Mesendoderm (in vitro differentiated cells): ENCODE data around the gene BLACAT1.

Experiments used
- DNase-seq: peaks from one replicate; pipeline ENCODE4 v3.0.0; 2013
- H2AK5ac ChIP-seq: 2 replicates; pipeline ENCODE4 v1.6.1; 2013; ENCODE audit warnings: low read length, inconsistent platforms
- H2BK120ac ChIP-seq: 2 replicates; pipeline ENCODE4 v1.6.1; 2013; ENCODE audit warnings: low read depth, mild to moderate bottlenecking, low read length, moderate library complexity, mixed read lengths
- H2BK15ac ChIP-seq: replicated peaks from 2 replicates; pipeline ENCODE4 v1.6.1; 2013; ENCODE audit warnings: low read depth, mild to moderate bottlenecking, moderate library complexity
- H2BK5ac ChIP-seq: 2 replicates; pipeline ENCODE4 v1.6.1; 2013; ENCODE audit warnings: low read length, inconsistent platforms
- H3K18ac ChIP-seq: 2 replicates; pipeline ENCODE4 v1.6.1; 2013; ENCODE audit warnings: mild to moderate bottlenecking, low read length, mixed read lengths
- H3K23ac ChIP-seq: one replicate; pipeline ENCODE4 v1.6.1; 2013; ENCODE audit warnings: low read length
- H3K27ac ChIP-seq: 2 replicates; pipeline ENCODE4 v1.5.1; 2013; ENCODE audit warnings: low read depth, mild to moderate bottlenecking, inconsistent platforms, low read length, moderate library complexity
- H3K27me3 ChIP-seq: 2 replicates; pipeline ENCODE4 v1.6.1; 2013; ENCODE audit warnings: low read length, control low read depth, mild to moderate bottlenecking, inconsistent platforms; ENCODE audit not compliant: insufficient read depth, poor library complexity
- H3K36me3 ChIP-seq: 2 replicates; pipeline ENCODE4 v1.6.1; 2013; ENCODE audit warnings: low read length, inconsistent platforms; ENCODE audit not compliant: control insufficient read depth, insufficient read depth
- H3K4ac ChIP-seq: one replicate; pipeline ENCODE4 v1.6.1; 2013; ENCODE audit warnings: low read depth, mild to moderate bottlenecking, low read length, moderate library complexity
- H3K4me1 ChIP-seq: 2 replicates; pipeline ENCODE4 v1.6.1; 2013; ENCODE audit warnings: low read depth, low read length, inconsistent platforms; ENCODE audit not compliant: control insufficient read depth
- H3K4me2 ChIP-seq: 2 replicates; pipeline ENCODE4 v1.6.1; 2013; ENCODE audit warnings: low read length
- H3K4me3 ChIP-seq: 2 replicates; pipeline ENCODE4 v1.5.1; 2013; ENCODE audit warnings: mild to moderate bottlenecking, low read length
- H3K56ac ChIP-seq: one replicate; pipeline ENCODE4 v1.6.1; 2013; ENCODE audit warnings: low read length
- H3K79me1 ChIP-seq: 2 replicates; pipeline ENCODE4 v1.6.1; 2013; ENCODE audit warnings: low read length, inconsistent platforms
- H3K79me2 ChIP-seq: 2 replicates; pipeline ENCODE4 v1.6.1; 2013; ENCODE audit warnings: mild to moderate bottlenecking, low read length; ENCODE audit not compliant: control insufficient read depth, insufficient read depth
- H3K9ac ChIP-seq: 2 replicates; pipeline ENCODE4 v1.6.1; 2013; ENCODE audit warnings: low read length, inconsistent platforms
- H4K5ac ChIP-seq: one replicate; pipeline ENCODE4 v1.6.1; 2013; ENCODE audit warnings: low read length
- H4K8ac ChIP-seq: one replicate; pipeline ENCODE4 v1.6.1; 2013; ENCODE audit warnings: low read depth, mild to moderate bottlenecking, control low read depth, low read length, moderate library complexity
- WGBS: extraction: QIAGEN DNeasy Blood & Tissue Kit; methylation state at CpG from one replicate; pipeline ENCODE4 v1.1.7; 2013; ENCODE audit warnings: low lambda C conversion rate, missing lambda C conversion rate; ENCODE audit not compliant: insufficient coverage; ENCODE audit errors: extremely low coverage; 5-methylcytosine and 5-hydroxymethylcytosine counted together

The BLACAT1 gene

DNA sequence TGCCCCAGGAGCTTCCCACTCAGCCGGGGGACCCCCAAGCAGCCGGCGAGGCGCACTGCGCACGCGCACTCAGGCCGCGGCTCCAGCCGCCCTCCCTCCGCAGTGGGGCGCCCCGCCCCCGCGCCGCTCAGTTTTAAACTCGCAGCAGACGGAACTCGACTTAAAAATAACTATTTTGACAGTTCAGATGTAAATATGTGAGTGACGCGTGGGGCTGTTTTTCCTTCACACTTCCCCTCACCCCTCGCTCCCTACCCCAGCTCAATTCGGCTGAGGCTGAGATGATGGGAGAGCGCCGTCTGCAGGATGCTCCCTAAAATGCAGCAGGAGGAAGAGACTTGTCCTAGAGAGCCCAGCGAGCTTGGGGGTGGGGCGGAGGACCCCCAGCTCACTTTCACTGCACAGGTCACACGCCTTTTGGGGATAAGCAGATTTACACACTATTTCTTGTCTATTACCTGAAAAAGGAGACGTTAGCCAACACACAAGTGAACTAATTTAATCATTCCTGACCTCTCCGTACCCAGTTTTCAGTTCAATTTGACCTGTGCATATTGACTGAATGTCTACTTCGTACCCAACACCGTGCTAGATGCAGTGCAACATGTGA, 25.0 kb downstream of the BLACAT1 start:
- H3K27me3 ChIP-seq: peaks cover 3% of the 10 kb centered on the region
- peak overlapping the region; percentile 89 for H3K56ac ChIP-seq
- no peak overlapping the region for H3K18ac ChIP-seq
- no peak overlapping the region for H2BK120ac ChIP-seq
- no peaks in the 10 kb centered on the region for H3K36me3 ChIP-seq
- peaks cover 3% of the 10 kb centered on the region for H3K4me1 ChIP-seq
- H2AK5ac ChIP-seq: no peak overlapping the region
- no peaks in the 10 kb centered on the region for H3K79me2 ChIP-seq
- no peak overlapping the region for H3K27ac ChIP-seq
- no peak overlapping the region for H4K5ac ChIP-seq
- H3K4ac ChIP-seq: no peak overlapping the region
- H3K79me1 ChIP-seq: no peaks in the 10 kb centered on the region
- H3K4me2 ChIP-seq: peak overlapping the region; percentile 88
- no CpG with 5 or more reads among the region's 32 CpGs for WGBS
- peak overlapping the region; percentile 71 for H3K9ac ChIP-seq
- no peak overlapping the region for H3K23ac ChIP-seq
- peak overlapping the region; percentile 45 for H3K4me3 ChIP-seq
- H4K8ac ChIP-seq: no peak overlapping the region
- H2BK15ac ChIP-seq: no peak overlapping the region
- no peak overlapping the region for H2BK5ac ChIP-seq
- DNase-seq: peak; percentile 75

DNA sequence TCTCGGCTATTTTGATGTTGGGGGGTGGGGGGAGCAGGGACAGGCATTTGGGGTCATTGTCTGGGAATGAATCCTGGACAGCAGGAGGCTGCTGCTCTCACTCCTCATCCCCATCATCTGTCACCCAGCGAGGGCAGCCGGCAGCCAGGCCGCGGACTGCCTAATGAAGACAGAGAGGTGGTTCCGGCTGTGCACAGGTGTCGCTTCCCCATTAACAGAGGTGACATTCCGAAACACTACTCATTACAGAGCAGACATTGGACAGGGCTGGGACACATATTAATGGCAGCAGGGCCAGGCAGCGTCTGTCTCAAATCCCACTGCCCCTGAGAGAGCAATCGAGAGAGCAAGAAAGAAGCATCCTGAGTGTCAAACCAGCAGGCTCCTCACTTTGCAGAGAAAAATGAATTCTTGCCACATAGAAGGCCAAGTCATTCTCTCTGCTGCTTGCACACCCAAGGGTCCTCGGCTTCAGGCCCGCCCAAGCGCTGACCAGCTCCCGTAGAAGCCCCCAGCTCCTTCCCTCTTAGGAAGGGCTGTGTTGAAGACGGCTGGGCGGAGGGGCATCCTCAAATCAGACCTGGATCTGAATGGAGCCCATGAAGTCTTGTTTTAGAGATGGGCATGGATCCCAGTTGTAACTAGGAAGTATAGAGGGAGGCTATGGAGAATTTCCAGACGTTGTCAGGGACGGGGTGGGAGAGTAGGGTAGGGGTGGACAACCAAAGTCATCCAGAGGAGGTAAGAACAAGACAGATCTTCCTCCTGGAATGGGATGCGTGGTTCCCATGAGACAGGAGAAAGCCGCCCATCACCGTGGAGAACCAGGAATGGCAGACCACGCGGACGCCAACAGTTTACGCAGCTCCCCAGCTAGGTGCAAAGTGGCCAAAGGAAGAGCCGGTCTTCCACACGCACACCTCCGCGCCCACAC, 25.8 kb downstream of the BLACAT1 start:
- Histone ChIP-seq H3K4me2 (peak overlapping the region; percentile 88), H3K9ac (peak overlapping the region; percentile 71), H3K27ac (no peak overlapping the region), H3K27me3 (peaks cover 3% of the 10 kb centered on the region), H4K5ac (no peak overlapping the region), H3K36me3 (no peaks in the 10 kb centered on the region), H4K8ac (no peak overlapping the region), H3K56ac (peak overlapping the region; percentile 89), H3K23ac (no peak overlapping the region), H2BK5ac (no peak overlapping the region), H2AK5ac (no peak overlapping the region), H3K4me1 (peaks cover 3% of the 10 kb centered on the region), H3K18ac (no peak overlapping the region), H3K4ac (no peak overlapping the region), H2BK120ac (no peak overlapping the region), H3K4me3 (no peak overlapping the region), H2BK15ac (no peak overlapping the region), H3K79me2 (no peaks in the 10 kb centered on the region), H3K79me1 (no peaks in the 10 kb centered on the region)
- no CpG with 5 or more reads among the region's 29 CpGs for WGBS
- DNase-seq: no peak

DNA sequence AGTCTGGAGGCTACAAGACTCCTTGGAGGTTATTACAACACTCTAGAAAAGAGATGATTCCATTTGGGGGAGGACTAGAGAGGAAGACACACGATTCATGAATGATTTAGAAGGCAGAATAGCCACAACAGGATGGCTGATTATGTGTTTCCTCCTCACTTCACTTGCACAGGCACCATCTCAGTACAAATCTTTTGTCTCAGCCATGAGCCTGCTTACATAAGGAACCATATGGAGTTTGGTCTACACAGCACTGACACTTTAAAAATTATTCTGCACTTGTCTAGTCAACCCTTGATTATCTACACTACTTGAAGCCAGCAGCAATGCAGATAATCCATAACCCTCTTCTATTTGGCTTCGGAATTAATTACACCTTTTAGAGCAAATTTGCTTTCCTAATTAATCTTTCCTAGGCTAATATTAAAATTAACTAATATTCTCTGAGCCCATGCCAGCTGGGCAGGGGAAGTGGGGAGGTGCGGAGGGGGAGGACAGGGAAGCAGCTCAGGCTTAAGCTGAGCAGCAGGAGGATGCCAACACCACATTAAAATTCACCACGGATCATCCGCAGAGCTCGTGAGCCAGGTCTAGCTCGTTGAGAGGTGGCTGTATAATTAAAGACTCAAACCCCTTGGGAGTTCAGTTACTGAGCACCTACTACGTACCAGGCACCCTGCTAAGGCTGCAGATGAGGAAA, 30.8 kb downstream of the BLACAT1 start:
- H3K4me2 ChIP-seq: no peak overlapping the region
- no peak overlapping the region for H3K4ac ChIP-seq
- no peak overlapping the region for H4K5ac ChIP-seq
- H3K36me3 ChIP-seq: no peaks in the 10 kb centered on the region
- no peak overlapping the region for H3K9ac ChIP-seq
- H3K79me1 ChIP-seq: no peaks in the 10 kb centered on the region
- DNase-seq: no peak
- peaks cover 3% of the 10 kb centered on the region for H3K27me3 ChIP-seq
- no peaks in the 10 kb centered on the region for H3K4me1 ChIP-seq
- no peak overlapping the region for H3K23ac ChIP-seq
- H2AK5ac ChIP-seq: no peak overlapping the region
- H3K18ac ChIP-seq: no peak overlapping the region
- H4K8ac ChIP-seq: no peak overlapping the region
- H3K27ac ChIP-seq: no peak overlapping the region
- H3K56ac ChIP-seq: no peak overlapping the region
- H3K4me3 ChIP-seq: no peak overlapping the region
- no peak overlapping the region for H2BK15ac ChIP-seq
- no peak overlapping the region for H2BK120ac ChIP-seq
- no peaks in the 10 kb centered on the region for H3K79me2 ChIP-seq
- H2BK5ac ChIP-seq: no peak overlapping the region
- WGBS: no CpG with 5 or more reads among the region's 8 CpGs

DNA sequence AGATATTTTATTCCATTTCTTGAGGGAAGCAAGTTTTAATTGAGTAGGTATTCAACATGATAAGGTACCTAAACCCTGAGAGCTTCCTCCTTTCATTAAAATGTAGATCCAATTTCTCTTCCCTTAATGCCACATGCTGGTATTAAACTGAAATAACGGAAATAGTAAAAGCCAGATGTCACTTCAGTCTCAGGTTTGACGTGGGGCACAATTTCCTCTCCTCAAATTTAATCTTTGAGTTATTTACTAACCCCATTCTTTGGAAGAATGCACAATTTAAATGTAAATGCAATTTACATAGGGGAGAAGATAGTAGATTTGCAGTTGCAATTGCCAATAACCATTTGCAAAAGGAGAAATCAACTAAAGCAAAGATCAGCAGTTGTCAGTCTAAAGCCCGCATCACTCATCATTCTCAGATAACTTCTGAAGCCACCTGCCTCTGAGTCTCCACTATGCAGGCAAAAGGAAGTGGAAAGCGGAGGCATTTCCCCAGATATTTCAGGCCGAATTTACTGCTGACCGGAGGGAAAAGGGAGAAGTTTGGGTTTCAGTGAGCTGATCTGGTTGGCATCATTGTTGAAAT, 31.9 kb downstream of the BLACAT1 start:
- Histone ChIP-seq H4K8ac (no peak overlapping the region), H3K79me1 (no peaks in the 10 kb centered on the region), H2BK120ac (no peak overlapping the region), H3K56ac (no peak overlapping the region), H3K79me2 (no peaks in the 10 kb centered on the region), H3K4me3 (no peak overlapping the region), H2BK5ac (no peak overlapping the region), H3K9ac (no peak overlapping the region), H4K5ac (no peak overlapping the region), H3K23ac (no peak overlapping the region), H3K18ac (no peak overlapping the region), H2AK5ac (no peak overlapping the region), H3K36me3 (no peaks in the 10 kb centered on the region), H2BK15ac (no peak overlapping the region), H3K4me1 (no peaks in the 10 kb centered on the region), H3K27me3 (peaks cover 3% of the 10 kb centered on the region), H3K4ac (no peak overlapping the region), H3K4me2 (no peak overlapping the region), H3K27ac (no peak overlapping the region)
- DNase-seq: no peak
- WGBS: no CpG with 5 or more reads among the region's 6 CpGs

DNA sequence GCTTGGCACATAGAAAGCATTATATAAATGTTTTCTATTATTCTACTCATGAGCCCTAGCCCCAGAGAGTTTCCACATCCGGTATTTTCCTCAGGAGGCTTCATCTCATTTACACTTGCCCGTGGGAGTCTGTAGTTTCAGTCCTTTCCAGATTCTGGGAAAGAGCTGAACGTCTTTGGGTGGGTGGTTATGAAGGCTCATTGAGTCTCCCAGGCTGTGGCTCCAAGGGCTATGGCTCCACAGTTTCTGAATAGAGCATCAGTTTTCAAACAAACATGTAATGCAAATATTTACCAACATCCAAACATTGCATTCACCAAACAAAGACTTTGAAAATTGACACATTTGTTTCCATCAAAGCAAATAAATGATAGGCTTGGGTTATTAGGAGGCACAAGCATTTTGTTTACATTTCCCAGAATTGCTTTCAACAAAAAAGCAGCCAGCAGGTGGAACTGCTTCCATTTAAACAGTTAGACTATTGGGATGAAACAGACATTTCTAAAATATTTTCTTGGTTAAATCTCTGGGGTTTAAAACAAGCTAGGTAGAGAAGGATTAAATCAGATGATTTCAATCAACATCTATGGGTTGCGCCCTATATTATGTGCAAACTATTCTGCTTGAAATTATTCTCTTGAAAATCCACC, 32.7 kb downstream of the BLACAT1 start:
- Histone ChIP-seq H3K9ac (no peak overlapping the region), H3K23ac (no peak overlapping the region), H2BK120ac (no peak overlapping the region), H2AK5ac (no peak overlapping the region), H3K4me3 (no peak overlapping the region), H3K4ac (no peak overlapping the region), H4K5ac (no peak overlapping the region), H3K56ac (no peak overlapping the region), H3K79me2 (no peaks in the 10 kb centered on the region), H3K27me3 (no peaks in the 10 kb centered on the region), H3K27ac (no peak overlapping the region), H3K36me3 (no peaks in the 10 kb centered on the region), H3K79me1 (no peaks in the 10 kb centered on the region), H2BK5ac (no peak overlapping the region), H4K8ac (no peak overlapping the region), H2BK15ac (no peak overlapping the region), H3K18ac (no peak overlapping the region), H3K4me1 (no peaks in the 10 kb centered on the region), H3K4me2 (no peak overlapping the region)
- no CpG with 5 or more reads among the region's 4 CpGs for WGBS
- no peak for DNase-seq
